ENCODE measurements around the gene RAP1A.

DNA sequence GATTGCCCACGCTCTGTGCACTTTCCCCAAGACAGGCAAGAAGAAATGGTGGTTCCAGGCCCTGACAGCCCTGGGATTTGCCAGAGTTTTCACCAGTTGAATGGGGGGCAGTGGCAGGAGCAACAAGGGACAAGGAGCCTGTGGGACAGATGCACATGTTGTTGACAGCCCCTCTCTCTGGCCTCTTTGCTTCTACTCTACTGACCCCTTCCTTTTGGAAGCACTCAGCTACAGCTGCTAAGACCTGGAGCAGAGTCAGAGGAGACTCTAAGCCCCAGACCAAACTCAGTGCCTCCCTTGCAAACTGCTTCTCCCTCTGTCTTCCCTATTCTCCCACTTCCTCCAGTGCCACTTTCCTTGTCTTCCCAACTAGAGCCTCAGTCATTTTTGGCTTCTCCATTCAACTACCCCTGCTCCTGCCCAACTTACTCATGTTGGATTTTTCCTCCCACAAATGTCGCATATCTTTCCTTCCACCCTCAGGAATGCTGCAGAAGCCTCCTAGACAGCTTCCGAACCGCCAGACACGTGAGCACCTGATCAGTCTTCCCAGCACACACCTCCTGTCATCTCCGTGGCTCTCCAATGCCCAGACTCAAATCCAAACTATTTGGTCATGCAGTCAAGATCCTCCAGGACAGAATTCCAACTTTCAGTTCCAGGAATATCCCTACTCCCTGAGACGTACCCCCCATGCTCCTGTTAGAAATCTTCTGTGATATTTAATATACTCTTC, 110.5 kb downstream of the RAP1A start:
- TF ChIP-seq, protein P1, sequence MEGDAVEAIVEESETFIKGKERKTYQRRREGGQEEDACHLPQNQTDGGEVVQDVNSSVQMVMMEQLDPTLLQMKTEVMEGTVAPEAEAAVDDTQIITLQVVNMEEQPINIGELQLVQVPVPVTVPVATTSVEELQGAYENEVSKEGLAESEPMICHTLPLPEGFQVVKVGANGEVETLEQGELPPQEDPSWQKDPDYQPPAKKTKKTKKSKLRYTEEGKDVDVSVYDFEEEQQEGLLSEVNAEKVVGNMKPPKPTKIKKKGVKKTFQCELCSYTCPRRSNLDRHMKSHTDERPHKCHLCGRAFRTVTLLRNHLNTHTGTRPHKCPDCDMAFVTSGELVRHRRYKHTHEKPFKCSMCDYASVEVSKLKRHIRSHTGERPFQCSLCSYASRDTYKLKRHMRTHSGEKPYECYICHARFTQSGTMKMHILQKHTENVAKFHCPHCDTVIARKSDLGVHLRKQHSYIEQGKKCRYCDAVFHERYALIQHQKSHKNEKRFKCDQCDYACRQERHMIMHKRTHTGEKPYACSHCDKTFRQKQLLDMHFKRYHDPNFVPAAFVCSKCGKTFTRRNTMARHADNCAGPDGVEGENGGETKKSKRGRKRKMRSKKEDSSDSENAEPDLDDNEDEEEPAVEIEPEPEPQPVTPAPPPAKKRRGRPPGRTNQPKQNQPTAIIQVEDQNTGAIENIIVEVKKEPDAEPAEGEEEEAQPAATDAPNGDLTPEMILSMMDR (conservative IDR thresholded peaks at IDR 0.05) = no peak
- TF ChIP-seq EZH2 (IDR thresholded peaks at IDR 0.05; ENCODE audit: low read depth) = no peak

All from PC-9 (cell line).